HepG2 (cell line): ENCODE measurements around the gene UGGT1. TPM values are rescaled to one million over a fixed set of nuclear protein-coding genes. Genes with fewer than 3 reads are reported as not detected.

Source experiments
- ARID2 ChIP-seq: sonication (generic); formaldehyde crosslinking; IDR thresholded peaks from 2 replicates; pipeline ENCODE4 v1.8.1; 2022; ENCODE audit warnings: mild to moderate bottlenecking, missing genetic modification reagents, borderline replicate concordance
- ATAD3A ChIP-seq: sonication (generic); formaldehyde crosslinking; IDR thresholded peaks from 2 replicates; pipeline ENCODE4 v1.4.0; 2020; ENCODE audit warnings: missing genetic modification reagents
- CREB1 ChIP-seq, 2 experiments: fragments of 450-650 bp in 1 of 2; IDR thresholded peaks; 2 replicates each; pipeline ENCODE4 v1.6.1; 2016 to 2017; ENCODE audit warnings: control low read depth in 1 of 2, mild to moderate bottlenecking in 1 of 2, missing compliant biosample characterization in 1 of 2, missing genetic modification characterization in 1 of 2
- KLF11 ChIP-seq: IDR thresholded peaks from 2 replicates; pipeline ENCODE4 v1.6.1; 2016; ENCODE audit warnings: missing compliant biosample characterization
- MBD4 ChIP-seq: IDR thresholded peaks from 2 replicates; pipeline ENCODE4 v1.6.1; 2012; ENCODE audit warnings: low read length, inconsistent platforms, borderline replicate concordance
- NCOA1 ChIP-seq: sonication (generic); formaldehyde crosslinking; IDR thresholded peaks from 2 replicates; pipeline ENCODE4 v1.9.0; 2021; ENCODE audit warnings: missing genetic modification reagents
- NKX3-1 ChIP-seq: sonication (generic); formaldehyde crosslinking; IDR thresholded peaks from 2 replicates; pipeline ENCODE4 v1.5.0; 2020; ENCODE audit warnings: missing genetic modification reagents
- RFXAP ChIP-seq: sonication (generic); formaldehyde crosslinking; IDR thresholded peaks from 2 replicates; pipeline ENCODE4 v1.4.0; 2020; ENCODE audit warnings: missing genetic modification reagents, borderline replicate concordance
- SOX13 ChIP-seq, 3 experiments: fragments of 450-650 bp in 1 of 3; sonication (generic) in 1 of 3; formaldehyde crosslinking in 1 of 3; IDR thresholded peaks in 2 of 3; conservative IDR thresholded peaks in 1 of 3; 2 replicates each; pipeline versions ENCODE4 v1.5.0 to v1.6.1; 2016 to 2020; ENCODE audit warnings: antibody characterized with exemption in 1 of 3, mild to moderate bottlenecking in 1 of 3, missing compliant biosample characterization in 1 of 3, missing genetic modification reagents in 1 of 3, moderate library complexity in 1 of 3
- SP4 ChIP-seq: sonication (generic); formaldehyde crosslinking; IDR thresholded peaks from 2 replicates; pipeline ENCODE4 v1.8.1; 2023; ENCODE audit warnings: mild to moderate bottlenecking, missing genetic modification reagents
- TOPORS ChIP-seq: sonication (generic); formaldehyde crosslinking; IDR thresholded peaks from 2 replicates; pipeline ENCODE4 v1.8.0; 2023; ENCODE audit warnings: mild to moderate bottlenecking, missing genetic modification reagents
- ZBTB3 ChIP-seq: sonication (generic); formaldehyde crosslinking; IDR thresholded peaks from 2 replicates; pipeline ENCODE4 v1.4.0; 2020; ENCODE audit warnings: low read depth, mild to moderate bottlenecking, moderate library complexity, missing genetic modification reagents, borderline replicate concordance
- ZFY ChIP-seq: sonication (generic); formaldehyde crosslinking; IDR thresholded peaks from 2 replicates; pipeline ENCODE4 v1.4.0; 2020; ENCODE audit warnings: missing genetic modification reagents
- ZKSCAN8 ChIP-seq: IDR thresholded peaks from 2 replicates; pipeline ENCODE4 v1.6.1; 2016; ENCODE audit warnings: borderline replicate concordance, missing genetic modification reagents, missing compliant biosample characterization
- ZNF230 ChIP-seq: sonication (generic); formaldehyde crosslinking; IDR thresholded peaks from 2 replicates; pipeline ENCODE4 v1.4.0; 2020; ENCODE audit warnings: mild to moderate bottlenecking, missing genetic modification reagents
- ZNF572 ChIP-seq: sonication (generic); formaldehyde crosslinking; IDR thresholded peaks from 2 replicates; pipeline ENCODE4 v1.5.1; 2020; ENCODE audit warnings: mild to moderate bottlenecking, missing genetic modification reagents
- polyA plus RNA-seq, 8 experiments: library from polyadenylated mRNA; depleted of rRNA in 3 of 8; stranded (reverse) in 7 of 8; unstranded in 1 of 8; fragments of >200 nt; fragmentation: Illumina TruSeq in 4 of 8; extraction: Trizol in 4 of 8; gene quantifications; 2 replicates each; pipeline versions ENCODE4 v1.2.1 to v1.2.3, GENCODE V29; 2011 to 2016; ENCODE audit warnings: low read depth in 4 of 8, missing spikeins in 1 of 8, mixed read lengths in 1 of 8; ENCODE audit not compliant: insufficient read depth in 1 of 8
- total RNA-seq, 5 experiments: library from RNA; depleted of rRNA; stranded (reverse); fragments of >200 nt; fragmentation: Illumina TruSeq; extraction: Trizol; gene quantifications; 2 replicates each; pipeline ENCODE4 v1.2.3, GENCODE V29; 2016; ENCODE audit warnings: low read depth in 1 of 5
- TF ChIP-seq, protein P1 (sequence below): sonication (generic); formaldehyde crosslinking; IDR thresholded peaks from 2 replicates; pipeline ENCODE4 v1.9.0; 2021; ENCODE audit warnings: missing genetic modification reagents, mild to moderate bottlenecking, borderline replicate concordance
- TF ChIP-seq, protein P2 (sequence below): IDR thresholded peaks from 2 replicates; pipeline ENCODE4 v1.6.1; 2016; ENCODE audit warnings: missing genetic modification reagents, missing compliant biosample characterization
- TF ChIP-seq, protein P3 (sequence below): sonication (generic); formaldehyde crosslinking; IDR thresholded peaks from 2 replicates; pipeline ENCODE4 v1.4.0; 2020; ENCODE audit warnings: missing genetic modification reagents
- TF ChIP-seq, protein P4 (sequence below): sonication (generic); formaldehyde crosslinking; IDR thresholded peaks from 2 replicates; pipeline ENCODE4 v1.4.0; 2020; ENCODE audit warnings: mild to moderate bottlenecking, missing genetic modification reagents
- TF ChIP-seq, protein P5 (sequence below): IDR thresholded peaks from 2 replicates; pipeline ENCODE4 v1.6.1; 2018; ENCODE audit warnings: missing genetic modification reagents

Gene UGGT1
- total and polyA plus RNA-seq, 2 of the 13 experiments (the other 11 are each of a cell fraction or from before 2014, with no cell fraction given): 35.8 to 83.2 TPM

DNA sequence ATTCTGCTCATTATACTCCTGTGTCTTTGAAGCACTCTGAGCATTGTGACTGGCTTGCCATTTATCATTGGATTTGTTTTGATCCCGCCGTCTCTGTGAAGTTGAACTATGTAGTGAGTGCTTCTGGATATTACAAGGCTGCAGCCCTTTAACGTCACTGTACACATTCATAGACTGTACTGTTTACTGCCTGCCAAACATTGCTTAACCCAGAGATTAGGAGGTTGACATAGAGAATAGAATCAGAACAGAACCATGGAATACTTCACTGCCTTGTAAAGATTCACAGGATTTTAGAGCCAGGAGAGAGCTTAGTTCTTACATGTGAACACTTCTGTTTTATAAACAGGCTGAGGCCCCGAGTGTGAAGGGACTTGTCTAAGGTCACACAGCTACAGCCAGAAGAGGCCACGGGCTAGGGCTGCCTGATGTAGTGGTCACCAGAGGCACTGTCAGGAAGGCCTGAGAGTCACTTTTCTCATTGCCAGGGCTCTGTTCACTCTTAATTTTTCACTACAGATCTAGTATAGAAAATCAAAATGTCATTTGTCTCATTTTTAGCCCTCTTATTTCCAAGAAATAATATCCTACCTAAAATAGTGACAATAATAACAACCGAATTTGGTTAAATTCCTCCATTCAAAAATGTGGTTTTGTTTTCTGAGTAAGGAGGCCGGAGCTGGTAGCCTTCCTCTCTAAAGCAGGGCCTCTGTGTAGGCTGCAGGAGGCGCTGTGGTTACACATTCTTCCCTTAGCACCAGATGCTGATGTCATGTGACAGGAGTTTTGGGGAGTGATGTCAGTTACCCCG is 87.9 kb downstream of the UGGT1 start (continued):
- TF ChIP-seq, protein P1, sequence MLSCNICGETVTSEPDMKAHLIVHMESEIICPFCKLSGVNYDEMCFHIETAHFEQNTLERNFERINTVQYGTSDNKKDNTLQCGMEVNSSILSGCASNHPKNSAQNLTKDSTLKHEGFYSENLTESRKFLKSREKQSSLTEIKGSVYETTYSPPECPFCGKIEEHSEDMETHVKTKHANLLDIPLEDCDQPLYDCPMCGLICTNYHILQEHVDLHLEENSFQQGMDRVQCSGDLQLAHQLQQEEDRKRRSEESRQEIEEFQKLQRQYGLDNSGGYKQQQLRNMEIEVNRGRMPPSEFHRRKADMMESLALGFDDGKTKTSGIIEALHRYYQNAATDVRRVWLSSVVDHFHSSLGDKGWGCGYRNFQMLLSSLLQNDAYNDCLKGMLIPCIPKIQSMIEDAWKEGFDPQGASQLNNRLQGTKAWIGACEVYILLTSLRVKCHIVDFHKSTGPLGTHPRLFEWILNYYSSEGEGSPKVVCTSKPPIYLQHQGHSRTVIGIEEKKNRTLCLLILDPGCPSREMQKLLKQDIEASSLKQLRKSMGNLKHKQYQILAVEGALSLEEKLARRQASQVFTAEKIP: no peak
- TF ChIP-seq SP4 (CRISPR knock-in tag): peak; percentile 44; the same call in 1 of the 2 replicates
- TF ChIP-seq ZFY (CRISPR knock-in tag): peak; percentile 70
- no peak; the same call in 1 of the 2 replicates for TF ChIP-seq NKX3-1 (CRISPR knock-in tag)
- no peak for TF ChIP-seq NCOA1
- peak; percentile 90 for TF ChIP-seq SOX13 (IDR thresholded peaks at IDR 0.05)
- peak in 1 of 2 experiments; percentile 97; a peak in 2 of 4 replicates for TF ChIP-seq SOX13 (CRISPR knock-in tag; conservative IDR thresholded peaks at IDR 0.05 in 1 of 2, IDR thresholded peaks at IDR 0.05 in 1 of 2)
- TF ChIP-seq ZBTB3 (CRISPR knock-in tag): no peak
- TF ChIP-seq, protein P2, sequence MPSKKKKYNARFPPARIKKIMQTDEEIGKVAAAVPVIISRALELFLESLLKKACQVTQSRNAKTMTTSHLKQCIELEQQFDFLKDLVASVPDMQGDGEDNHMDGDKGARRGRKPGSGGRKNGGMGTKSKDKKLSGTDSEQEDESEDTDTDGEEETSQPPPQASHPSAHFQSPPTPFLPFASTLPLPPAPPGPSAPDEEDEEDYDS (CRISPR knock-in tag): peak; percentile 71
- TF ChIP-seq, protein P3, sequence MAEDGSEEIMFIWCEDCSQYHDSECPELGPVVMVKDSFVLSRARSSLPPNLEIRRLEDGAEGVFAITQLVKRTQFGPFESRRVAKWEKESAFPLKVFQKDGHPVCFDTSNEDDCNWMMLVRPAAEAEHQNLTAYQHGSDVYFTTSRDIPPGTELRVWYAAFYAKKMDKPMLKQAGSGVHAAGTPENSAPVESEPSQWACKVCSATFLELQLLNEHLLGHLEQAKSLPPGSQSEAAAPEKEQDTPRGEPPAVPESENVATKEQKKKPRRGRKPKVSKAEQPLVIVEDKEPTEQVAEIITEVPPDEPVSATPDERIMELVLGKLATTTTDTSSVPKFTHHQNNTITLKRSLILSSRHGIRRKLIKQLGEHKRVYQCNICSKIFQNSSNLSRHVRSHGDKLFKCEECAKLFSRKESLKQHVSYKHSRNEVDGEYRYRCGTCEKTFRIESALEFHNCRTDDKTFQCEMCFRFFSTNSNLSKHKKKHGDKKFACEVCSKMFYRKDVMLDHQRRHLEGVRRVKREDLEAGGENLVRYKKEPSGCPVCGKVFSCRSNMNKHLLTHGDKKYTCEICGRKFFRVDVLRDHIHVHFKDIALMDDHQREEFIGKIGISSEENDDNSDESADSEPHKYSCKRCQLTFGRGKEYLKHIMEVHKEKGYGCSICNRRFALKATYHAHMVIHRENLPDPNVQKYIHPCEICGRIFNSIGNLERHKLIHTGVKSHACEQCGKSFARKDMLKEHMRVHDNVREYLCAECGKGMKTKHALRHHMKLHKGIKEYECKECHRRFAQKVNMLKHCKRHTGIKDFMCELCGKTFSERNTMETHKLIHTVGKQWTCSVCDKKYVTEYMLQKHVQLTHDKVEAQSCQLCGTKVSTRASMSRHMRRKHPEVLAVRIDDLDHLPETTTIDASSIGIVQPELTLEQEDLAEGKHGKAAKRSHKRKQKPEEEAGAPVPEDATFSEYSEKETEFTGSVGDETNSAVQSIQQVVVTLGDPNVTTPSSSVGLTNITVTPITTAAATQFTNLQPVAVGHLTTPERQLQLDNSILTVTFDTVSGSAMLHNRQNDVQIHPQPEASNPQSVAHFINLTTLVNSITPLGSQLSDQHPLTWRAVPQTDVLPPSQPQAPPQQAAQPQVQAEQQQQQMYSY (CRISPR knock-in tag): peak; percentile 48; the same call in 1 of the 2 replicates
- TF ChIP-seq ZKSCAN8: no peak
- no peak; the same call in none of the 2 replicates for TF ChIP-seq MBD4
- TF ChIP-seq ZNF572 (CRISPR knock-in tag): no peak
- no peak; the same call in 1 of the 2 replicates for TF ChIP-seq TOPORS (CRISPR knock-in tag)
- TF ChIP-seq ZNF230 (CRISPR knock-in tag): peak; percentile 46; the same call in 1 of the 2 replicates
- peak; percentile 84 for TF ChIP-seq ARID2
- TF ChIP-seq RFXAP (CRISPR knock-in tag): no peak; the same call in 1 of the 2 replicates
- TF ChIP-seq, protein P4, sequence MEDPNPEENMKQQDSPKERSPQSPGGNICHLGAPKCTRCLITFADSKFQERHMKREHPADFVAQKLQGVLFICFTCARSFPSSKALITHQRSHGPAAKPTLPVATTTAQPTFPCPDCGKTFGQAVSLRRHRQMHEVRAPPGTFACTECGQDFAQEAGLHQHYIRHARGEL: no peak
- TF ChIP-seq CREB1 (IDR thresholded peaks at IDR 0.05): peak; percentile 86
- peak; percentile 89 for TF ChIP-seq CREB1 (CRISPR knock-in tag; IDR thresholded peaks at IDR 0.05)
- TF ChIP-seq ATAD3A (CRISPR knock-in tag): no peak
- peak; percentile 58; the same call in 1 of the 2 replicates for TF ChIP-seq KLF11 (CRISPR knock-in tag)
- TF ChIP-seq, protein P5, sequence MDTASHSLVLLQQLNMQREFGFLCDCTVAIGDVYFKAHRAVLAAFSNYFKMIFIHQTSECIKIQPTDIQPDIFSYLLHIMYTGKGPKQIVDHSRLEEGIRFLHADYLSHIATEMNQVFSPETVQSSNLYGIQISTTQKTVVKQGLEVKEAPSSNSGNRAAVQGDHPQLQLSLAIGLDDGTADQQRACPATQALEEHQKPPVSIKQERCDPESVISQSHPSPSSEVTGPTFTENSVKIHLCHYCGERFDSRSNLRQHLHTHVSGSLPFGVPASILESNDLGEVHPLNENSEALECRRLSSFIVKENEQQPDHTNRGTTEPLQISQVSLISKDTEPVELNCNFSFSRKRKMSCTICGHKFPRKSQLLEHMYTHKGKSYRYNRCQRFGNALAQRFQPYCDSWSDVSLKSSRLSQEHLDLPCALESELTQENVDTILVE (CRISPR knock-in tag): peak; percentile 23; the same call in 1 of the 2 replicates
